ENCODE measurements around the gene ACTMAP. TPM values are rescaled to one million over a fixed set of nuclear protein-coding genes. Genes with fewer than 3 reads are reported as not detected.
A peak's percentile ranks its signal among the peaks of the same experiment; 100 is the strongest.
"Not testable (repeated sequence)": the region's sequence is repeated elsewhere in the genome, so short reads cannot be mapped to it uniquely, and the experiment has no call there.

Gene ACTMAP
- total RNA-seq, 1 donor from 2014 or later: 1.9 TPM

DNA sequence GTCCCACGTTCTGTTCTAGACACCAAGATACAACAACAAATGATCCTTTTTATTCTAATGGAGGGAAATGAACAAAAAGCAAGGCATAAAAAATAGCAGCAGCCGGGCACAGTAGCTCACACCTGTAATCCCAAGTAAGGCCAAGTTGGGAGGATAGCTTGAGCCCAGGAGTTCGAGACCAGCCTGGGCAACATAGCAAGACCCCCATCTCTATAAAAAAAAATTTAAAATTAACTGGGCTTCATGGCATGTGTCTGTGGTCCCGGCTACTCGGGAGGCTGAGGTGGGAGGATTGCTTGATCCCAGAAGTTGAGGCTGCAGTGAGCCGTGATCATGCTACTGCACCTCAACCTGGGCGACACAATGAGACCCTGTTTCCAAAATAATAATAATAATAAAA is 26.1 kb upstream of the ACTMAP start:
- H3K27me3 ChIP-seq: no peaks in the 10 kb centered on the region
- no peak overlapping the region for H3K27ac ChIP-seq
- peaks cover 2% of the 10 kb centered on the region for H3K36me3 Mint-ChIP-seq
- H3K36me3 ChIP-seq: no peaks in the 10 kb centered on the region
- H2AFZ ChIP-seq (replicated peaks): no peak overlapping the region
- TF ChIP-seq EZH2phosphoT487 (IDR thresholded peaks at IDR 0.05): no peak
- no peak for TF ChIP-seq CTCF (IDR thresholded peaks at IDR 0.05)
- TF ChIP-seq EZH2 (IDR thresholded peaks at IDR 0.05): no peak
- no peaks in the 10 kb centered on the region for H3K79me2 ChIP-seq (ENCODE audit: low read depth)
- no peaks in the 10 kb centered on the region for H3K9me3 Mint-ChIP-seq
- H3K4me1 ChIP-seq: peaks cover 4% of the 10 kb centered on the region
- H3K27ac Mint-ChIP-seq: no peak overlapping the region
- no peak overlapping the region for H3K4me3 ChIP-seq
- H3K4me2 ChIP-seq: no peak overlapping the region
- H3F3A ChIP-seq (ENCODE audit: low read depth): peaks cover 26% of the 10 kb centered on the region
- no peaks in the 10 kb centered on the region for H3K9me3 ChIP-seq (ENCODE audit: low read depth)
- H3K9ac ChIP-seq: no peak overlapping the region
- H3K4me3 Mint-ChIP-seq: peak overlapping the region; percentile 85
- H3K27me3 Mint-ChIP-seq (ENCODE audit: insufficient read depth, low read depth): peaks cover 4% of the 10 kb centered on the region
- peaks cover 18% of the 10 kb centered on the region for H3K4me1 Mint-ChIP-seq
- no peak for DNase-seq (ENCODE audit: low spot score)
- H4K20me1 ChIP-seq (ENCODE audit: low read depth): no peaks in the 10 kb centered on the region

GRCh38 chr19:40775632-40776022 is 25.4 kb upstream of the ACTMAP start:
- peaks cover 4% of the 10 kb centered on the region for H3K4me1 ChIP-seq
- Mint-ChIP-seq H3K27me3 (ENCODE audit: insufficient read depth, low read depth) (peaks cover 2% of the 10 kb centered on the region), H3K4me1 (peaks cover 18% of the 10 kb centered on the region), H3K4me3 (peak overlapping the region; percentile 75), H3K9me3 (no peaks in the 10 kb centered on the region), H3K36me3 (peaks cover 7% of the 10 kb centered on the region), H3K27ac (no peak overlapping the region)
- H3F3A ChIP-seq (ENCODE audit: low read depth): peaks cover 26% of the 10 kb centered on the region
- H3K9me3 ChIP-seq (ENCODE audit: low read depth): no peaks in the 10 kb centered on the region
- TF ChIP-seq EZH2 (IDR thresholded peaks at IDR 0.05) (no peak), CTCF (IDR thresholded peaks at IDR 0.05) (no peak), EZH2phosphoT487 (IDR thresholded peaks at IDR 0.05) (no peak)
- no peak overlapping the region for H2AFZ ChIP-seq (replicated peaks)
- H3K27me3 ChIP-seq: no peaks in the 10 kb centered on the region
- H3K79me2 ChIP-seq (ENCODE audit: low read depth): no peaks in the 10 kb centered on the region
- H3K9ac ChIP-seq: no peak overlapping the region
- DNase-seq (ENCODE audit: low spot score): no peak
- no peaks in the 10 kb centered on the region for H3K36me3 ChIP-seq
- no peaks in the 10 kb centered on the region for H4K20me1 ChIP-seq (ENCODE audit: low read depth)
- no peak overlapping the region for H3K4me2 ChIP-seq
- H3K4me3 ChIP-seq: no peak overlapping the region
- no peak overlapping the region for H3K27ac ChIP-seq

DNA sequence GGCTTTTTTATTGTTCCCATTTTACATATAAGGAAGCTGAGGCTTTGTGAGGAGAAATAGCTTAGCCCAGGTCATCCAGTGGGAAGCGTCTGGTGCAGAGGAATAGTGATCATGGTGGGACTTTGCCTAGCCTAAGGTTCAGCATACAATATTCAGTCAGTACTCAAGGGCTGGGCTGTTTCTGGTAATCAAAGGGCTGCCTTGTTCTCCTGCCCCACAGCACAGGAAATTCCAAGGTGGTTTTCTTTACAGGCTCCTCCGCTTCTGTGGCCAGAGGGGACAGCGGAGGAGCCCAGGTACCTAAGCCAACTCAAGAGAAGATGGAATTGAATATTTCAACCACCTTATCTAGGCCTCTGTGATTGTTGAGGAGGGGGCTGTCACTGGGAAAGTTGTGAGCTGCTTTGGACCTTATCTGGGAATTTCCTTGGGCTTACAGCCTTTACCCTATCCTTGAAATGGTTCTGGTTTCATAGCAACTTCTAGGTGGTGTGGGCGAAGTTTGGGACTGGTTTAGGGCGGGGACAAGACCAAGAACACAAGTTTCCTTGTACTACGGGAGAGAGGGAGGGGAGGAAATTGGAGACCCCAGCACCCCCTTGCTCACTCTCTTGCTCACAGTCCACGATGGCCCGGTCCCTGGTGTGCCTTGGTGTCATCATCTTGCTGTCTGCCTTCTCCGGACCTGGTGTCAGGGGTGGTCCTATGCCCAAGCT is 24.8 kb upstream of the ACTMAP start, which contains the start of gene MIA:
Gene MIA, plus strand, starts transcription at position 606 of the 716 bp plus-strand sequence. Its CDS starts 22 bp downstream, at position 628.
- peak within 1 kb of the TSS; percentile 75 for H3K4me3 Mint-ChIP-seq
- H3K4me2 ChIP-seq: no peak within 1 kb of the TSS
- no peak within 1 kb of the TSS for H3K4me3 ChIP-seq
- H3K27ac Mint-ChIP-seq: no peak within 1 kb of the TSS
- no peak within 1 kb of the TSS for H2AFZ ChIP-seq (replicated peaks)
- H3K9me3 Mint-ChIP-seq: no peaks in the 10 kb centered on the region
- peaks cover 4% of the 10 kb centered on the region for H3K4me1 ChIP-seq
- H3K4me1 Mint-ChIP-seq: peaks cover 18% of the 10 kb centered on the region
- H3K36me3 ChIP-seq: no peaks in the 10 kb centered on the region
- peaks cover 26% of the 10 kb centered on the region for H3F3A ChIP-seq (ENCODE audit: low read depth)
- no peak for TF ChIP-seq CTCF (IDR thresholded peaks at IDR 0.05)
- no peak for TF ChIP-seq EZH2 (IDR thresholded peaks at IDR 0.05)
- no peak for TF ChIP-seq EZH2phosphoT487 (IDR thresholded peaks at IDR 0.05)
- H3K9ac ChIP-seq: no peak within 1 kb of the TSS
- H3K9me3 ChIP-seq (ENCODE audit: low read depth): no peaks in the 10 kb centered on the region
- H3K27me3 ChIP-seq: no peaks in the 10 kb centered on the region
- H3K79me2 ChIP-seq (ENCODE audit: low read depth): no peaks in the 10 kb centered on the region
- H3K36me3 Mint-ChIP-seq: peaks cover 10% of the 10 kb centered on the region
- no peaks in the 10 kb centered on the region for H4K20me1 ChIP-seq (ENCODE audit: low read depth)
- H3K27me3 Mint-ChIP-seq (ENCODE audit: insufficient read depth, low read depth): peaks cover 2% of the 10 kb centered on the region
- H3K27ac ChIP-seq: no peak within 1 kb of the TSS
- DNase-seq (ENCODE audit: low spot score): no peak

GRCh38 chr19:40771101-40771862 is 21.0 kb upstream of the ACTMAP start:
- not testable (repeated sequence) for H3K27ac ChIP-seq; H3K4me3 ChIP-seq; H3K9ac ChIP-seq; H3K4me2 ChIP-seq; H4K20me1 ChIP-seq (ENCODE audit: low read depth); H2AFZ ChIP-seq (replicated peaks); H3K4me1 Mint-ChIP-seq; H3K79me2 ChIP-seq (ENCODE audit: low read depth); H3K9me3 ChIP-seq (ENCODE audit: low read depth); H3K27me3 Mint-ChIP-seq (ENCODE audit: insufficient read depth, low read depth); H3K27me3 ChIP-seq; H3F3A ChIP-seq (ENCODE audit: low read depth); H3K4me1 ChIP-seq; DNase-seq (ENCODE audit: low spot score); H3K9me3 Mint-ChIP-seq; H3K36me3 ChIP-seq
- Mint-ChIP-seq H3K27ac (peak overlapping the region; percentile 37), H3K4me3 (peak overlapping the region; percentile 35), H3K36me3 (peaks cover 11% of the 10 kb centered on the region)
